Hindlimb muscle (tissue), 1 donor: Measurements from ENCODE around the gene SNTG2. TPM values are rescaled to one million over a fixed set of nuclear protein-coding genes. Genes with fewer than 3 reads are reported as not detected.
A peak's percentile ranks its signal among the peaks of the same experiment; 100 is the strongest.
"Not testable (repeated sequence)": the region's sequence is repeated elsewhere in the genome, so short reads cannot be mapped to it uniquely, and the experiment has no call there.

Experiments
- DNase-seq: peaks from one replicate; pipeline ENCODE4 v3.0.0-alpha.2; 2013
- polyA plus RNA-seq: library from polyadenylated mRNA; unstranded; fragments of 120-200 nt; gene quantifications from one replicate; pipeline ENCODE4 v1.2.1, GENCODE V29; 2013; ENCODE audit not compliant: insufficient read length

SNTG2 gene
- polyA plus RNA-seq, 1 donor: not detected

DNA sequence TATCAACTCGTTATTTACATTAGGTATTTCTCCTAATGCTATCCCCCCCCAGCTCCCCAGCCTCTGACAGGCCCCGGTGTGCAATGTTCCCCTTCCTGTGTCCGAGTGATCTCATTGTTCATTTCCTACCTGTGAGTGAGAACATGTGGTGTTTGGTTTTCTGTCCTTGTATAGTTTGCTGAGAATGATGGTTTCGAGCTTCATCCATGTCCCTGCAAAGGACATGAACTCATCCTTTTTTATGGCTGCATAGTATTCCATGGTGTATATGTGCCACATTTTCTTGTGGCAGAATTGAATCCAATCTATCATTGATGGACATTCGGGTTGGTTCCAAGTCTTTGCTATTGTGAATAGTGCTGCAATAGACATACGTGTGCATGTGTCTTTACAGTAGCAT is 439.5 kb downstream of the SNTG2 start:
- DNase-seq: not testable (repeated sequence)

DNA sequence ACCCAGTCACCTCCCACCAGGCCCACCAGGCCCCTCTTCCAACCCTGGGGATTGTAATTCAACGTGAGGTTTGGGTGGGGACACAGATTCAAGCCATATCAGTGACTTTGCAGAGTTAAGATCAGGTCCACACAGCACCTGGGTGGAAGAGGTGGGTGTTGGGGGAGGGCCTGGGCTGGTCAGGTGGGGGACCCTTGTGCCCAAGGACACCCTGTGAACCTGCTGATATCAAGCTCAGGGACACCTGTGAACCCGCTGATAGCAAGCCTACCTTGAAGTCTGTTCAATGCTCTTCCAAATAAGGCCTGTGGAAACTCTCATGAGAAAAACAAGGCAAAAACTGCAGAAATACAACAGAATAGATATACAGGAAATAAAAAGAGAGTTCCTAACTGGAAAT is 442.7 kb downstream of the SNTG2 start:
- DNase-seq: no peak

DNA sequence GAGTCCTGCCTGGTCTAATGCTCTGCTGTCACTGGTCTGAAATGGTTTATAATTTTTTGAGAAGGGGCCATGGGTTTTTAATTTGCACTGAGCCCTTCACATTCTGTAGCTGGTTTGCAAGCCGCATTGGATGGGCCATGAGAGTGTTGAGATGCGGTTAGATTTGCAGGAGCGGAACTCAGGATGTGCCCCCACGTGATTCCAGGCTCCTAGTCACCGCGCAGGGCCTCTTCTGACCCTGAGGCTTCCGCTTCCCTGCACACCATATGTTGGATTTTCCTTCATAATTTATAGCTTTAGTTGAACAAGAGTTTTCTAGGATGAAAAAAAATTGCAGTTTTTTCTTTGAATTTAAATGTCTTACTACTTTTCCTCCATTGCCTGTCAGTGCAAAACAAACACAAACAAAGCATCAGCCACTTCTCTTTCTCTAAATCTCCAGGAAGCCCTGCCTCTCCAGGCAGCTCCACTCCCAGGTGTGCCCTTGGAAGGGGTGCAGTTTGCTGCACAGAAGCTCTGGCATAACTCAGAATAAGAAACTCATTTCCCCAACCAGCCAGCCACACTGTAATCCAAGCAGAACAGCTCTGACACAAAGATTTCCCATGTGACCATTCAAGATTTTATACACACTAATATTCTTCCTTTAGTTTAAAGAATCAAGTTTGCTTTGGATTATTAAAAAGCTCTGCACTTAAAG is 444.2 kb downstream of the SNTG2 start:
- DNase-seq: no peak

DNA sequence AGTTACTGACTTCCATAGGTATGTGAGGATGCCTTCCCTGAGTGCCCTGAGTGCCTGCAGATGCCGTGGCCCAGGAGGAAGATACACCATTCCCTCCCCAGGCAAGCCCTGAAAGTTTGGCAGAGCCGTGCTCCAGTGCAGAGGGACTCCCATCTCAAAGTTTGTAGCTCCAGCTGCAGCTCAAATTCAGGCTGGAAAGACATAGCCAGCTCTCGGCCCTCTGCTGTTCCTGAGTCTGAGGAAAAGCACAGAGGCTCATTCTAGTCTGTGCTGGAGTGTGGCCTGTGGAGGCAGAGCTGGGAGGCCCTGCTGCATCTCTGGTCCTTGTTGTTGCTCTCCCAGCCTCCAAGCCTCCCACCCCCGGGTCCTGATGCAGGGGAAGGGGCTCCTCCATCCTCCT is 446.7 kb downstream of the SNTG2 start:
- DNase-seq: peak; percentile 26

DNA sequence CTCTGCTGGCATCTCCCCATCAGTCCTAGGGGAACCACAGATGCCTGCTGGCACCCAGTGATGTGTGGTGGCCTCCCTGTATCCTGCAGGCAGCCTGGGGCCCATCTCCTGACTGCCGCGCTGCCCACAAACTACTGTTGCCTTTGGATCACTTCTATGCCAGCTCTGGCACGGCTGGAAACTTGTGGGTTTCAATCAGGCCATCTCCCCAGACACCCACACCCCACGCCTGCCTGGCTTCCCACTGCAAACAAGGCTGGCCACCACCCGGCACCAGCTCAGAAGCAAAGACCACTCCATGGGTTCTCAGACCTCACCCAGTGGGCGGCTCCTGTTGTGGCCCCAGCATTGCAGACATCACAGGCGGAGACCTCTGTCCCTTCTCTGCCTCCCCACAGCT is 447.5 kb downstream of the SNTG2 start:
- no peak for DNase-seq

DNA sequence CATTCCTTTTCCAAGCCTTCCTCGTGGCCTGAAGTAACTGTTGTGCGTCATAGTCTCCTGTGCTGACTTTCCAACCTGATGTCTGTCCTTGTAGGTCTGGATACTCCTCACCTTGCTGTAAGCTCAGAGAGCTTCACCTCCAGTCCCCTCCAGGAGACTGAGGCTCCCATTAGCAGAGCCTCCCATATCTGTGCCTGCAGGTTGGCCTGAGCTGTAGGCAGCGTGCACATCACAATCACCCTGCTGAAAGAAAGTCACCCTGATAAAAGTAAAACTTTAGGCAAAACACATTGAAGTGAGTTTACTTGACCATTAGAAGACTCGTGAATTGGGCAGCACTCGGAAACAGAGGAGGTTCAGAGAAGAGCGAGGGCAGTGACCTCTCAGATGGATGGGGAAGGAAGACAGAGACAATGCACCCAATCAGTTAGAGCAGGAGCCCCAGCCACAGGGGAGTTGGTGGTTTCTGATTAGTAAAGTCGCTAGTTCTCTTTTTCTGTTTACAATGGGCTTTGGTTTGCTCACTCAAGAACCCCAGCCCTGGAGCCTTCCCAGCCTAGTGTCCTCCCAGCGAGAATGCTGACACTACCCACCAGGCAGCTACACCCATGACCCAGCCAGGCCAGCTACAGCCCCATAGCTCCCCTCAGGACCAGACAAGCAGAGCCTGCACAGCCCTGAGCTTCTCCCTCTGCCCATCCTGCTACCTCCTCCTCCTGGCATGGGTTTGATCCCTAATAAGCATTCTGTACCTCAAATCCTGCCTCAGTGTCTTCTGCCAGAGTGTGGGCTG is 450.5 kb downstream of the SNTG2 start:
- no peak for DNase-seq

DNA sequence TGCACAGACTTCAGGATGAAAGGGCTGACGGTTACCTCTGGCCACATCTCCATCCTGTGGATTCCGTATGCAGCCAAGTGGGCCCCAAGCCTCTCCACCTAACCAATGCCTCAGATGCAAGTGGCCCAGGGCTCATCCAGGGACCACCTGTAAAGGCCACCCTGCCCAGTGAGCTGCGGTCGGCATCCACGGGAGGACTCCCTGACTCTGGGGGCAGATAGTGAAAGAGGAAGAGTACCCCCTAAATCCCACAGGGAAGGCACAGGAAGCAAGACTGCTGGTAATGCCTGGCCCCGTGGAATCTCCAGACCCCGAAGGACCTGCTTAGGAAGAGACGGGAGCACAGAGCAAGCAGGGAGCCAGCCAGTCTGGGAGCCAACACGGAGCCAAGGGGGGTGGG is 451.4 kb downstream of the SNTG2 start:
- DNase-seq: no peak

DNA sequence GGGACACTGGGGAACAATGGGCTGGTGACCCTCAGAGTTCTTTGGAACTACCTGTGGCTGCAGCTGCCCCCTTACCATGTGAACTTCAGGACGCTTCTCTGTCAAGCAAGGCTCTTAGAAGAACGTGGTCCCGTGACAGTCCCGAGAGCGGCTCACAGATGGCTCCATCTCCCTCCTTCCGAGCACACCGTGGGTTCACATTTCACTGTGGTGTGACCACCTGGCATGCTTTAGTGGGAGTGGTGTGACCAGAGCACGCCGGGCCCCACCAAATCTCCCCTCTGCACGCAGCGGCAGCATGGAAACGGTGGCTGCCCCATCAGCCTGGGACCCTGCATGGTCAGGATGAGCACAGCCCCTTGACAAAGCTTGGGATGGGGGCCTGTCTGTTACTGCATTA is 452.9 kb downstream of the SNTG2 start:
- DNase-seq: no peak

DNA sequence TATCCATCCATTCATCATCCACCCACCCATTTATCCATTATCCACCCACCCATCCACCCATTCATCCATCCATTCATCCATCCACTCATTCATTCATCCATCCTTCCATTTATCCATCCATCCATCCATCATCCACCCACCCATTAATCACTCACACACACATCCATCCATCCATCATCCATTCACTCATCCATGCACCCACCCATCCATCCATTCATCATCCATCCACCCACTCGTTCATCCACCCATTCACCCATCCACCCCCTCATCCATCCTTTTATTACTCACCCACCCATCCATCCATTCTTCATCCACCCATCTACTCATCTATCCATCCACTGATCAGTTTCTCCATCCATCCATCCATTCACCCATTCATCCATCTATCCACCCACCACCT is 454.5 kb downstream of the SNTG2 start:
- no peak for DNase-seq

DNA sequence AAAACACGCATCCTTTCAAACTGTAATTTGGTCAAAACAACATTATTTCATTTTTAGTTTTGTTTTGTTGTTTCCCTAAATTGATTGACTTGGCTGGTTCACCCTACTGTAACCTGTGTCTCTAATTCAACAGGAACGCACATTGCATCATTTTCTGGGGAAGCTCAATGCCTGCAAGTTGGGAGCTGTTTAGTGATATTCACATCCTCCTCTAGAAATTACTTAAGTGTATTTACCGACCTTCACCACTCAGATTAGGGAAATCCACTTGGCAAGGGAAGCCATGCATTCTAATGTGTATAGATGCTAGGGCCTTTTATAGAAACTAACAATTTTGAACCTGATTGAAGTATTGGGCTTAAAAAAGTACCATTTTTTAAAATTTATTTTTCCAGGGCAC is 455.3 kb downstream of the SNTG2 start:
- no peak for DNase-seq

DNA sequence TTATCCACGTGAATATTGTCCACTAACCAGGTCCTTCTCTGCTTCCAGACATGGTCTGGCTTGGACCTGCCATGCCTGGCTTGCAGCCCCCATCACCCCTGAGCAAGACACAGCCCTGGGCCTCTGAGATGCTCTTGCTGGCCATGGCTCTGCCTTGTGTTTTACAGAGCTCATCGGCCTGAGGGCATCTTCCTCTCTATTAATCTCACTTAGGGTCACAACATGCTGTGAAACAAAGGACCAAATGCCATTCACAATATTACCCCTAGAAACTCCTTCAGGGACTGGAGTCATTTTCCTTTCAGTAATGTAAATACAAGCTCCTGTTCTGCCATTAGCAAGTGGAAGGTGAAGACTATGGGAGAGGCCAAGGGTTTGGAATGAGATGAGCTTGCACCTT is 455.8 kb downstream of the SNTG2 start:
- no peak for DNase-seq

DNA sequence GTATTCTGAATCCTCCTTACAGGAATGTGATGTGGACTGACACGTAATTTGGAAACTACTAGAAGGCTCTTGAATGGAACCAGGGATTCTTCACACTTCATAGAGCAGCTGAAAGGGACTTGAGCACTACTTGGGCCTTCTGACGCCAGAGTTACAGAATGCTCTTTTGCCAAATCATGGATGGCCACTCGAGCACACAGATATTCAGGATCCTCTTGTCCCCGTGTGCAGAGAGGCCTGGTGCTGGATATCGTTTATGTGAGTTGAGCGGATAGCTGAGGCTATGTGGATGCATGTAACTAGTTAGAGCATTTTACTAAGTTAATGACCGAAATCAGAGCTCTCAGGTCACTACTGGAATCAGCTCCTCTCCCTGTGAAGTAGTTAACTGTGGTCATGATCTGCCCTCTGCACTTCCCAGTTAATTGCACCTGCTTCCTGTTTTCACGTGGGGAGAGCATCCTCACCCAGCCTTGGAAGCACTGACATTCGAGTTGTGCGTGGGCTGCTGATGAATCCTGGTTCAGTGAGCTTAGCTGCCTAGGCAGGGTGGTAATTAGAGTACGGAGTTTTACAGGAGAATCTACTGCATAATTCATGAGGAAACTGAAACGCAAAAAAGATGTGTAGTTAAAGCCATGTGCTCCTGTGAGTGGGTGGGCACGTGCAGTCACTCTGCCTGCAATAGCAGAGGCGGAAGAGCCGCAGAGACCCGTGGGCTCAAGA is 457.5 kb downstream of the SNTG2 start:
- DNase-seq: no peak

DNA sequence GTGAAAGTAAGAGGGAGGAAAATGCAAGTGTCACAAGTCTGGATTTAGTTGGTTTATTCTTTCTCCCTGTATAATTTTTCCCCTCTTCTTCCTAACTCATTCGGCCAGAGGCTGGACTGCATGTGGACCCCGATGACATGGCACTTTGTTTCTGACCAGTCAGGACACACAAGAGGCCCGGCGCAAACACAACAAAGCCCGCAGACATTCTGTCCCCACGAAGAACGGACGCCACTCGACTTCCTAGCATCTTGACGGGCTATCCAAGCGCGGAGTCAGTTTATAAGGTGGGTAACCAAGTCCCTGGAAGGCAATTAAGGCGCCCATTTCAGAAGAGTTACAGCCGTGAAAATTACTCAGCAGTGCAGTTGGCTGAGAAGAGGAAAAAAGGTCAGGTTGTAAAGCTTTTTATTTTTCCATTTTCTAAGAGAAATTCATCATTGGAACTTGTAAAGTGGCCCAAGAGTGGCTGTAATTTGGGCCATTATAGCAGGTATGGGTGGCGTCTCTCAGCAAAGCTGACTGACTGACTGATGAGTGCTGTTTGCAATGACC is 462.6 kb downstream of the SNTG2 start, which contains the start of gene TPO:
TPO (plus strand) TSS at position 308 of the 555 bp plus-strand sequence. CDS start 946 bp downstream, outside the sequence.
- DNase-seq: no peak

DNA sequence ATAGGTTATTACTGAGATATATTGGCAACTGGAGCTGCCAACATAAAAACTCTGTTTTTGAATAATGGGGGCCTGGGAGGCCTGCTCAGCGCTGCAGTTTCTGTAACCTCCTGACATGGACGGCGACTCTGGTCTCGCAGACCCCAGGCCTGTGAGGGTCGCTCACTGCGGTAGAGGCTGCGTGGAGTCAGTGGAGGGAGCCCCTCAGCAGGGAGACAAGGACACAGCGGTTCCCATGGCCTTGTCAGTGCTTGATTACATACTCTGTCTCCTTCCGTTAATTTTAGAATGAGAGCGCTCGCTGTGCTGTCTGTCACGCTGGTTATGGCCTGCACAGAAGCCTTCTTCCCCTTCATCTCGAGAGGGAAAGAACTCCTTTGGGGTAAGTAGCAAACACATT is 463.5 kb downstream of the SNTG2 start:
- no peak for DNase-seq

DNA sequence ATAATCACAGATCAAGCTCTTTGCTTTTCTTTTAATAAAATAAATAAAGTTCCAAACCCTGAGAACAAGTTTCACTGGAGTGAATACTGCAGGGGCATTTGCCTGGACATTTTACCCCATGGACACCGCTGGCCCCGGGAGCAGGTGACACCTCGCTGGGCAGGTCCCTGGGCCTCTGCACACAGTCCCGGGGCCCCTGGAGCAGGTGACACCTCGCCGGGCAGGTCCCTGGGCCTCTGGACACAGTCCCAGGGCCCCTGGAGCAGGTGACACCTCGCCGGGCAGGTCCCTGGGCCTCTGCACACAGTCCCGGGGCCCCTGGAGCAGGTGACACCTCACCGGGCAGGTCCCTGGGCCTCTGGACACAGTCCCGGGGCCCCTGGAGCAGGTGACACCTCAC is 464.3 kb downstream of the SNTG2 start:
- DNase-seq: not testable (repeated sequence)

DNA sequence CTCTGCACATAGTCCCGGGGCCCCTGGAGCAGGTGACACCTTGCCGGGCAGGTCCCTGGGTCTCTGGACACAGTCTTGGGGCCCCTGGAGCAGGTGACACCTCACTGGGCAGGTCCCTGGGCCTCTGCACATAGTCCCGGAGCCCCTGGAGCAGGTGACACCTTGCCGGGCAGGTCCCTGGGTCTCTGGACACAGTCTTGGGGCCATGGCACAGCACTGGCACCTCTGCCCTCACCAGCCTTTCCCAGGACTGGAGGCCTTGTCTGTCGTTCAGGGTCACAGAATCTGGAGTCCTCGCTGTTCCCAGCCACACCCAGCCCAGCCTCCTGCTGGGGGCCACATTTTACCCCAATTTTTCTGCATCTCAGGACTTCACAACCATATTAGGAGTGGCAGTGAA is 464.9 kb downstream of the SNTG2 start:
- DNase-seq: no peak
